Spinal cord (tissue), 10 donors: ENCODE measurements around the gene USP3. TPM values are rescaled to one million over a fixed set of nuclear protein-coding genes. Genes with fewer than 3 reads are reported as not detected.
"Not testable (repeated sequence)": the region's sequence is repeated elsewhere in the genome, so short reads cannot be mapped to it uniquely, and the experiment has no call there.

Experiments
- DNase-seq, 6 donors: peaks; one replicate each; pipeline versions ENCODE4 v3.0.0 to v3.0.0-alpha.2; 2013 to 2015; ENCODE audit warnings: low spot score in 6 of 6, low read depth in 4 of 6
- H3K27ac ChIP-seq: one replicate; pipeline ENCODE4 v1.5.1; 2013; ENCODE audit warnings: low read depth, low read length, control low read depth
- H3K27me3 ChIP-seq: one replicate; pipeline ENCODE4 v1.6.1; 2013; ENCODE audit warnings: low read length; ENCODE audit not compliant: control insufficient read depth, insufficient read depth
- H3K36me3 ChIP-seq: one replicate; pipeline ENCODE4 v1.6.1; 2013; ENCODE audit warnings: low read length; ENCODE audit not compliant: control insufficient read depth, insufficient read depth
- H3K4me1 ChIP-seq: one replicate; pipeline ENCODE4 v1.6.1; 2013; ENCODE audit warnings: low read length; ENCODE audit not compliant: control insufficient read depth, insufficient read depth
- H3K4me3 ChIP-seq: one replicate; pipeline ENCODE4 v1.5.1; 2013; ENCODE audit warnings: low read depth, low read length, control low read depth
- H3K9me3 ChIP-seq: one replicate; pipeline ENCODE4 v1.6.1; 2013; ENCODE audit warnings: low read length; ENCODE audit not compliant: control insufficient read depth, insufficient read depth
- WGBS: methylation state at CpG from one replicate; pipeline ENCODE4 v1.1.5; 2013; ENCODE audit warnings: missing lambda C conversion rate; ENCODE audit not compliant: insufficient coverage; 5-methylcytosine and 5-hydroxymethylcytosine counted together
- polyA plus RNA-seq, 2 donors: library from polyadenylated mRNA; unstranded; fragments of 120-200 nt; gene quantifications; one replicate each; pipeline ENCODE4 v1.2.1, GENCODE V29; 2013; ENCODE audit not compliant: insufficient read length in 2 of 2
- total RNA-seq, 2 donors: library from RNA; depleted of rRNA in 1 of 2; stranded (reverse); fragments of 120-200 nt in 1 of 2; fragments of >200 nt in 1 of 2; gene quantifications; one replicate each; pipeline versions ENCODE4 v1.2.3 to v1.2.4, GENCODE V29; 2013 to 2014
- donor health status: healthy.

Gene USP3
- total and polyA plus RNA-seq, 4 donors = 38.1 to 65.7 (median 49.9) TPM

DNA sequence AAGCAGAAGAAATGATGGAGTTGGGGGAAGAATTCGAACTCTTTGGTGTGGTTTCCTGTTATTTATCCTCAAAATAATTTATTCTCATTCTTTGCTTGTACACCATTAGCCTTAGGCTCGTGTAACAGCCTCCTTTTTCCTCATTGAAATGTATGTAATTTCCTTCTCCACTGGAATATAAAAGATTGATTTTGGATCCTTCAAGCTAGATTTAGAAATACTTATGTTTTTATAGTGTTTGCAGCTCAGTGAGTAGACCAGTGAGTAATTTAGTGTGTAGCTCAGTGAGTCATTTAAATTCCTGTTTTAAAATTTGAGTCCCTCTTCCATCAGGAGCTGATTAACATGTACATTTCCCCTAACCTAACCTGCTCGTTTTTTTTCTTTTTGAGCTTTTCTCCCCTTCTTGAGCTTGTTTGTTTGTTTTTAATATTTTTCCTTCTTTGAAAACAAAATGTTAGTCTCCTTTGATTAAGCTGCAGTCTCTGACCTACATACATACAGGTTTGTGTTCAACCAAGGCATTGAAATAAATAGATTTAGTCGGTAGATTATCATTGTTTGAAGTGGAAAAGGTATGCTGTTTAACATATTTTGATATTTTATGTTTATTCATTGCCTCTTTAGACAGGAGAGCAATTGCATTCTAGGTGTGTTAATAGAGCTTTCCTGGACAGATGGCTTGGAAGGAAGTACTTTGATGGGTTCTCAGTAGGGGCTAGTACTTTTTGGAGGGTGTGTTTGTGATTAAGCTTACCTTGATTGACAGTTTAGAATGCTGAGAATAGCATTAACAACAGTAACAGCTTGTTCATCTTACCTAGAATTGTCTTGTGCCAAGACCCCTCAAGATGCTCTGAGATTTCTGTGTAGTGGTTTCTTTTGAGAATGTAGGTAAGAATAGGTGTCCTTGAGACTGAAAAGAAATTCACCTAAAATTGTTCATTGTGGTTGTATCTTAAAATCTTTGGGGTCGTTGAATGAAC, 5.9 kb downstream of the USP3 start:
- no CpG with 5 or more reads among the region's 5 CpGs for WGBS
- no peaks in the 10 kb centered on the region for H3K4me1 ChIP-seq
- no peak overlapping the region for H3K27ac ChIP-seq
- H3K36me3 ChIP-seq = no peaks in the 10 kb centered on the region
- H3K27me3 ChIP-seq = no peaks in the 10 kb centered on the region
- no peak for DNase-seq
- H3K4me3 ChIP-seq = no peak overlapping the region
- H3K9me3 ChIP-seq = no peaks in the 10 kb centered on the region

DNA sequence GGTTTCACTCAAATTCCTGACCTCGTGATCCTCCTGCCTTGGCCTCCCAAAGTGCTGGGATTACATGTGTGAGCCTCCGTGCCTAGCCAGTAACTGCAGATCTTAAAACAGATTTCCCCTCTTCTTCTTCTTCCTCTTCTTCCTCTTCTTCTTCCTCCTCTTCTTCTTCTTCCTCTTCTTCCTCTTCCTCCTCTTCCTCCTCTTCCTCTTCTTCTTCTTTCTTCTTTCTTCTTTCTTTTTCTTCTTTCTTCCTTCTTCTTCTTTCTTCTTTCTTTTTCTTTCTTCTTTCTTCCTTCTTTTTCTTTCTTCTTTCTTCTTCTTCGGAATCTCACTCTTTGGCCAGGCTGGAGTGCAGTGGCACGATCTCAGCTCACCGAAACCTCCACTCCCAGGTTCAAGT, 7.8 kb downstream of the USP3 start:
- no peak for DNase-seq
- WGBS = 94% methylated on average over 5 of the region's 5 CpGs
- Histone ChIP-seq H3K4me1 (no peaks in the 10 kb centered on the region), H3K4me3 (no peak overlapping the region), H3K36me3 (no peaks in the 10 kb centered on the region), H3K27me3 (no peaks in the 10 kb centered on the region), H3K27ac (no peak overlapping the region), H3K9me3 (no peaks in the 10 kb centered on the region)

DNA sequence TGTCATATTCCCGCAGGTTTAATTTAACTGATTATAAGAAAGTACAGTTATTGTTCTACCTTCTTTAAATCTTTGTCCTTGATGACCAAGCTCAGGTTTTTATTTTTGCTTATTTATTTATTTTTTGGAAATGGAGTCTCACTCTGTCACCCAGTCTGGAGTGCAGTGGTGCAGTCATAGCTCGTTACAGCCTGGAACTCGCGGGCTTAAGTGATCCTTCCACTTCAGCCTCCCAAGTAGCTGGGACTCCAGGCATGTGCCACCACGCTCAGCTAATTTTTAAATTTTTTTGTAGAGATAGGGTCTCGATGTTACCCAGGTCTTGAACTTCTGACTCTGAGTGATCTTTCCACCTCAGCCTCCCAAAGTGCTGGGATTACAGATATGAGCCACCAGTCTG, 8.9 kb downstream of the USP3 start:
- no peaks in the 10 kb centered on the region for H3K27me3 ChIP-seq
- no peaks in the 10 kb centered on the region for H3K4me1 ChIP-seq
- H3K27ac ChIP-seq = no peak overlapping the region
- no peaks in the 10 kb centered on the region for H3K9me3 ChIP-seq
- WGBS = 92% methylated on average over 3 of the region's 6 CpGs
- no peaks in the 10 kb centered on the region for H3K36me3 ChIP-seq
- H3K4me3 ChIP-seq = no peak overlapping the region
- no peak for DNase-seq

DNA sequence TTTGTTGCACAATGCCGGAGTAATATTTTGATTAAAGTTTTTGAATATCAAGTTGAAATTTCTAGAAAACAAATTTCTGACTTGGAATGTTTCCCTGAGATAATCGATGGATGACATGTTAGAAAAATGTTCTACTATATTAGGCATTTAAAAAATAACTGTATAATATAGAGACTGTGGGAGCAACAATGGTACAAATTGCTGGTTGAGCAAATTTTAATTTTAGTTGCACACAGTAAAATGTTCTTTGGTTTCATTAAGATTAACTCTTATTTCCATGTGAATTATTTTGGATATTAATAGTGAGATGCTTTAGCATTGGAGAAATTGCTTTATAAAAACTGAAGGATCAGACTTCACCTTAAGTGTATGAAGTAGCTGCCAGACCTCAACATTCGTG, 9.3 kb downstream of the USP3 start:
- no peak for DNase-seq
- no peak overlapping the region for H3K4me3 ChIP-seq
- no peaks in the 10 kb centered on the region for H3K9me3 ChIP-seq
- no peaks in the 10 kb centered on the region for H3K36me3 ChIP-seq
- no peak overlapping the region for H3K27ac ChIP-seq
- WGBS = no CpG with 5 or more reads among the region's 3 CpGs
- no peaks in the 10 kb centered on the region for H3K27me3 ChIP-seq
- no peaks in the 10 kb centered on the region for H3K4me1 ChIP-seq

DNA sequence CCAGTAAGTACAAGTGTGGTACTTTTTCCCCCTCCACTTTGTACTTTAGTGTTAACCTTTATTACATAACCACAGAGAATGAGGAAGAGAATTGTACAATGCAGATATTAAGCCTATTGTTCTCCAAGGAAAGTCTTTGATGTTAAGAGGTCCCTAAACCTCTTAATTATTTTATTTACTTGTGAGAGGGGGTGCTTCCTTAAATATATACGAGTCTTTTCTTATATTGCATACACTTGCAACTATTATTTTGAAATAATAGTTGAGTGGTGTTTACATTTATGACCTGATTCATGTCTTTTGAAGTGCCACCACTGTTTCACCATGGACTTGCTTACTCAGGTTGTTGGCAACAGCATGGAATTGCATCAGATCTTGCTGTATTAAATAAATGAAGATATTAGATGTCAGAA, 10.1 kb downstream of the USP3 start:
- Histone ChIP-seq H3K27ac (no peak overlapping the region), H3K36me3 (no peaks in the 10 kb centered on the region), H3K4me3 (no peak overlapping the region), H3K9me3 (no peaks in the 10 kb centered on the region), H3K4me1 (no peaks in the 10 kb centered on the region), H3K27me3 (no peaks in the 10 kb centered on the region)
- WGBS = no CpG with 5 or more reads among the region's 1 CpG
- no peak for DNase-seq

DNA sequence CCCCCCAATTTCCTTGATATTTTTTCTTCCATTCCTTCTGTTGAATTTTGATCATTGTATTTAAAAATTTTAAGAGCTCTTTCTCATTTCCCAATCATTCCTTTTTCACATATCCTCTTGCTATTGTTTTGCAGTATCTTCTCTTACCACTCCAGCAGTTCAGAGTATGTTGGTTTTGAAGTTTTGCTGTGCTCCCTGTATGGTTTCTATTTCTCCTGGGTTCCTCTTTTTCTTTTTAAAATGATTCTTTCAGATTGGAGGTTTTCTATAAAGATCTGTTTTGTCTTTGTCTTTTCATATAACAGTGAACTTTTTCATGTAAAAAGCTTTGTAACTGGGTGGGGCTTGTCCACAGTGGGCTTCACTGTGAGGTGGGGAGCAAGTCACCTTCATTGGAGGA, 12.8 kb downstream of the USP3 start:
- H3K27me3 ChIP-seq = no peaks in the 10 kb centered on the region
- H3K27ac ChIP-seq = no peak overlapping the region
- H3K4me3 ChIP-seq = no peak overlapping the region
- DNase-seq = no peak
- peaks cover 4% of the 10 kb centered on the region for H3K4me1 ChIP-seq
- no peaks in the 10 kb centered on the region for H3K36me3 ChIP-seq
- no peaks in the 10 kb centered on the region for H3K9me3 ChIP-seq

DNA sequence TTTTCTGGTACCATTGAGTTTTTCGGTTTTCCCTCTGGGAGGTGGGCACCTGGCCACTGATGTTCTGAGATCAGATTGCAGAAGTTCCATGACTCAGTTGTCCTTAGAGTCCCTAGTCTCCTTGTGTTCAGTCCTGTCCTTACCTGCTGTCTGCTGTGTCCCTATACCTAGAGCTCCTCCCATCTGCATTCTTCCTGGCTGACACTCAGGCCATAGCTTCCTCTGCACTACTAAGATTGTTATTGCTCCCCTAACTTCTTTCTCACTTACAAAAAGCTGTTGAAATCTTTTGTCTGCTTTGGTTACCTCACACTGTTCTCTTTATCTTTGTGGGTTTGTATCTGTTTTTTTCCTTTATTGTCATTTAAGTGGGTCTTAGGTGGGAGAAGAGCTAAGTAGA, 13.2 kb downstream of the USP3 start:
- Histone ChIP-seq H3K4me1 (peaks cover 4% of the 10 kb centered on the region), H3K36me3 (no peaks in the 10 kb centered on the region), H3K4me3 (no peak overlapping the region), H3K9me3 (no peaks in the 10 kb centered on the region), H3K27ac (no peak overlapping the region), H3K27me3 (no peaks in the 10 kb centered on the region)
- no peak for DNase-seq
- 79% methylated on average over 1 of the region's 1 CpG for WGBS

DNA sequence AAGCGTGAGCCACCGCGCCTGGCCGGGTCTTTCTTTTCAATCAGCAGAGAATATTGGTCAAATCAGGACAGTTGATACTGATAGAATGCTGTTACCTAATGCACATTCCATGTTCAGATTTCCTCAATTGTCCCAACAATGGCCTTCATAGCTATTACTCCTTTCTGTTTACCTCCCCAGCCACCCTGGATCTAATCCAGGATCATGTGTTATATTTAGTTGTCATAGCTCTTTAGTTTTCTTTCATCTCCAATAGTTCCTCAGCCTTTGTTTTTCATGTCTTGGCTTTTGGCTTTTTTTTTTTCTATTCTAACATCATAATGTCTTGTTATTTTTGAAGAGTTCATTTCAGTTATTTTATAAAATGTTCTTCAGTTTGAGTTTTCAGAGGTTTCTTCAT, 14.6 kb downstream of the USP3 start:
- Histone ChIP-seq H3K4me3 (no peak overlapping the region), H3K4me1 (peaks cover 4% of the 10 kb centered on the region), H3K27ac (no peak overlapping the region), H3K36me3 (no peaks in the 10 kb centered on the region), H3K9me3 (no peaks in the 10 kb centered on the region), H3K27me3 (no peaks in the 10 kb centered on the region)
- no peak for DNase-seq
- WGBS = 95% methylated on average over 4 of the region's 4 CpGs

DNA sequence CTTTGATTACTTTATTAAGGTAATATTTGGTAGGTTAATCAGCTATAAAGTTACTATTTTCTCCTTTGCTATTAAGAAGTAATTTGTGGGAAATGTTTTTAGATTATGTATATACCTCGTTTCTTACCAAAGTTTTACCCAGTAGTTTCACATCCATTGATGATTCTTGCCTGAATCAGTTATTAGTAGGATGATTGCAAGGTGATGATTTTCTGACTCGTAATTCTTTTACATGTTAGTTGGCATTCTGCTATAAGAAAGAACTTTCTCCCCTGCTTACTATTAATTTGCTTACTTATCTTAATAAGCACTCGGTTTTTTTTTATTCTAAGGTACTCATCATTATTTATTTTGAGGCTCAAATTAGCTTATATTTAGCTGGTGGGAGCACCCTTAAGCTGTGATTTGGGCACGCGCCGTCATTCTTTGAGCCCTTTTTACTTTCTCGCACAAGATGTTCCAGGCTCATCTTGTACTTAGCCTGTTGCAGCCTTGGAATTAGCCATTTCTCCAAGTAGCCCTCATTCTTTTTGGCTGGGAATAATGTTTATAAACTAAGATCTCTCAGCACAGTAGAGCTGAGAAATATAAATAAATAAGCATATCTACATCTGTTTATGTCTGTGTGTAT, 15.3 kb downstream of the USP3 start:
- no peak for DNase-seq
- Histone ChIP-seq H3K27me3 (no peaks in the 10 kb centered on the region), H3K36me3 (no peaks in the 10 kb centered on the region), H3K4me1 (peaks cover 4% of the 10 kb centered on the region), H3K4me3 (no peak overlapping the region), H3K27ac (no peak overlapping the region), H3K9me3 (no peaks in the 10 kb centered on the region)
- no CpG with 5 or more reads among the region's 7 CpGs for WGBS

DNA sequence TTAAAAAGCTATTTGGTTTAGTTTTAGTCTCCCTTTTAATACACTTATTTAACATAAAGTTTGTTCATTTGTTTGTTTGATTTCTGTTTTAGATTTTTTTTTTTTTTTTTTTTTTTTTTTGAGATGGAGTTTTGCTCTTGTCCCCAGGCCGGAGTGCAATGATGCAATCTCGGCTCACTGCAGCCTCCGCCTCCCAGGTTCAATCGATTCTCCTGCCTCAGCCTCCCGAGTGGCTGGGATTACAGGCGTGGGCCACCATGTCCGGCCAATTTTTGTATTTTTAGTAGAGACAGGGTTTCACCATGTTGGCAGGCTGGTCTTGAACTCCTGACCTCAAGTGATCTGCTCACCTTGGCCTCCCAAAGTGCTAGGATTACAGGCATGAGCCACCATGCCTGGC, 16.1 kb downstream of the USP3 start:
- H3K27me3 ChIP-seq, DNase-seq, H3K4me3 ChIP-seq, H3K36me3 ChIP-seq, H3K4me1 ChIP-seq, H3K27ac ChIP-seq, H3K9me3 ChIP-seq: not testable (repeated sequence)
- 98% methylated on average over 7 of the region's 7 CpGs for WGBS
